Neural cell (in vitro differentiated cells): Measurements from ENCODE around the gene DNAH17. TPM values are rescaled to one million over a fixed set of nuclear protein-coding genes. Genes with fewer than 3 reads are reported as not detected.

Source experiments
- H2AFZ ChIP-seq: fragments of 200-600, 300-800 bp; sonication (generic), shearing (Covaris generic); 2 replicates; pipeline ENCODE4 v1.6.0; 2014; ENCODE audit warnings: low read depth, mild to moderate bottlenecking, antibody characterized with exemption, low read length, moderate library complexity
- H3F3A ChIP-seq: fragments of 200-600 bp; shearing (Covaris generic); 2 replicates; pipeline ENCODE4 v1.6.1; 2016; ENCODE audit warnings: mild to moderate bottlenecking, moderate library complexity, mixed read lengths, antibody characterized with exemption, low read length; ENCODE audit not compliant: insufficient read depth, poor library complexity, severe bottlenecking
- H3K27ac ChIP-seq: fragments of 200-600, 300-800 bp; sonication (generic), shearing (Covaris generic); 2 replicates; pipeline ENCODE4 v1.5.1; 2014; ENCODE audit warnings: mild to moderate bottlenecking, low read length, moderate library complexity
- H3K27me3 ChIP-seq: fragments of 300-800, 200-600 bp; sonication (generic), shearing (Covaris generic); 2 replicates; pipeline ENCODE4 v1.6.0; 2014; ENCODE audit warnings: mild to moderate bottlenecking, low read depth, low read length, moderate library complexity; ENCODE audit not compliant: insufficient read depth
- H3K36me3 ChIP-seq: fragments of 300-800, 200-600 bp; sonication (generic), shearing (Covaris generic); 2 replicates; pipeline ENCODE4 v1.5.1; 2014; ENCODE audit warnings: mild to moderate bottlenecking, antibody characterized with exemption, low read length, moderate library complexity; ENCODE audit not compliant: insufficient read depth
- H3K4me2 ChIP-seq: fragments of 300-800, 200-600 bp; sonication (generic), shearing (Covaris generic); 2 replicates; pipeline ENCODE4 v1.6.0; 2014; ENCODE audit warnings: mild to moderate bottlenecking, low read length
- H3K4me3 ChIP-seq: fragments of 300-800, 200-600 bp; sonication (generic), shearing (Covaris generic); 2 replicates; pipeline ENCODE4 v1.5.1; 2014; ENCODE audit warnings: mild to moderate bottlenecking, low read length, moderate library complexity
- H3K79me2 ChIP-seq: fragments of 200-600 bp; shearing (Covaris generic); replicated peaks from 2 replicates; pipeline ENCODE4 v1.6.0; 2014; ENCODE audit warnings: mild to moderate bottlenecking, low read length, moderate library complexity; ENCODE audit not compliant: insufficient read depth
- H3K9ac ChIP-seq: fragments of 300-800, 200-600 bp; sonication (generic), shearing (Covaris generic); 2 replicates; pipeline ENCODE4 v1.6.1; 2016; ENCODE audit warnings: mild to moderate bottlenecking, low read length, mixed read lengths
- H3K9me2 ChIP-seq: fragments of 200-600 bp; shearing (Covaris generic); 2 replicates; pipeline ENCODE4 v1.6.1; 2016; ENCODE audit warnings: mild to moderate bottlenecking, low read length, mixed read lengths; ENCODE audit not compliant: insufficient read depth
- H3K9me3 ChIP-seq: fragments of 200-600, 300-800 bp; sonication (generic), shearing (Covaris generic); 2 replicates; pipeline ENCODE4 v1.6.1; 2016; ENCODE audit warnings: mild to moderate bottlenecking, mixed run types, low read length, moderate library complexity, mixed read lengths
- H4K20me1 ChIP-seq: fragments of 200-600 bp; shearing (Covaris generic); 2 replicates; pipeline ENCODE4 v1.6.1; 2016; ENCODE audit warnings: mild to moderate bottlenecking, mixed run types; ENCODE audit not compliant: insufficient read depth
- EP300 ChIP-seq: fragments of 450-650 bp; conservative IDR thresholded peaks from 2 replicates; pipeline ENCODE4 v1.6.1; 2014; ENCODE audit warnings: antibody characterized with exemption, mild to moderate bottlenecking, moderate library complexity; ENCODE audit not compliant: poor library complexity, severe bottlenecking
- EZH2 ChIP-seq: fragments of 200-600, 300-800 bp; shearing (Covaris generic), sonication (generic); IDR thresholded peaks from 2 replicates; pipeline ENCODE4 v1.6.1; 2014; ENCODE audit warnings: antibody characterized with exemption, low read length, borderline replicate concordance, mild to moderate bottlenecking; ENCODE audit not compliant: insufficient read depth, poor library complexity, severe bottlenecking
- MXI1 ChIP-seq: fragments of 450-650 bp; conservative IDR thresholded peaks from 2 replicates; pipeline ENCODE4 v1.6.1; 2014; ENCODE audit warnings: antibody characterized with exemption, mild to moderate bottlenecking; ENCODE audit not compliant: poor library complexity, severe bottlenecking
- POLR2AphosphoS5 ChIP-seq: IDR thresholded peaks from 2 replicates; pipeline ENCODE4 v1.6.1; 2012
- RAD21 ChIP-seq: fragments of 450-650 bp; conservative IDR thresholded peaks from 2 replicates; pipeline ENCODE4 v1.6.1; 2014; ENCODE audit warnings: antibody characterized with exemption, mild to moderate bottlenecking, moderate library complexity
- SMC3 ChIP-seq: fragments of 450-650 bp; conservative IDR thresholded peaks from 2 replicates; pipeline ENCODE4 v1.6.1; 2014; ENCODE audit warnings: antibody characterized with exemption, mild to moderate bottlenecking, moderate library complexity; ENCODE audit not compliant: poor library complexity
- TAF1 ChIP-seq: IDR thresholded peaks from 2 replicates; pipeline ENCODE4 v1.6.1; 2012; ENCODE audit warnings: low read depth
- polyA plus RNA-seq: library from polyadenylated mRNA; depleted of rRNA; stranded (reverse); fragments of >200 nt; gene quantifications from 2 replicates; pipeline ENCODE4 v1.2.3, GENCODE V29; 2014
- TF ChIP-seq, protein P1 (sequence below): fragments of 450-650 bp; IDR thresholded peaks from 2 replicates; pipeline ENCODE4 v1.5.1; 2014; ENCODE audit warnings: antibody characterized with exemption, mild to moderate bottlenecking, moderate library complexity; ENCODE audit not compliant: poor library complexity, severe bottlenecking
- TF ChIP-seq, protein P2 (sequence below): IDR thresholded peaks from 2 replicates; pipeline ENCODE4 v1.6.1; 2012; ENCODE audit warnings: borderline replicate concordance

The DNAH17 gene
- polyA plus RNA-seq, 1 donor from 2014 or later: not detected

DNA sequence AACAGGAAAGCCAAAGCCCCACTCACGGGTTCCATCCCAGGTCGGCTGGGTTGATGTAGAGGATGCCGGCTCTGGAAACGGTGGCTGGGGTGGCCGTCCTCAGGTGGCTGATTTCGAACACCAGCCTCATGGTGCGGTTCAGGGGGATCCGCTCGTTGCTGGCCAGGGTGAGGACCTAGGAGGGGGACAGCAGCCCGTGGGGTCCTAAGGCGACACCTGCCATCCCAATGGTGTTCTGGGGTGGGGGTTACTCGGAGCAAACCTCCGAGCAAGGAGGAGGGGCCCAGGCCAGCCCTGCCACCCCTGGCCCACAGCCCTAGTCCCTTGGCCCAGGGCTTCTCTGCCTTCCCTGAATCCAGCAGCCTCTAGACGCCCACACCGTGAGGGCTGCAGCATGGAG lies 86.5 kb downstream of the DNAH17 start:
- Histone ChIP-seq H3K79me2 (no peaks in the 10 kb centered on the region), H4K20me1 (no peaks in the 10 kb centered on the region), H3K4me2 (no peak overlapping the region), H3K4me3 (no peak overlapping the region), H3K9me2 (no peaks in the 10 kb centered on the region), H3K27ac (no peak overlapping the region), H3F3A (no peaks in the 10 kb centered on the region), H2AFZ (no peak overlapping the region), H3K36me3 (no peaks in the 10 kb centered on the region), H3K9me3 (no peaks in the 10 kb centered on the region), H3K27me3 (no peaks in the 10 kb centered on the region), H3K9ac (no peak overlapping the region)
- no peak for TF ChIP-seq POLR2AphosphoS5
- TF ChIP-seq MXI1: no peak
- TF ChIP-seq, protein P1, sequence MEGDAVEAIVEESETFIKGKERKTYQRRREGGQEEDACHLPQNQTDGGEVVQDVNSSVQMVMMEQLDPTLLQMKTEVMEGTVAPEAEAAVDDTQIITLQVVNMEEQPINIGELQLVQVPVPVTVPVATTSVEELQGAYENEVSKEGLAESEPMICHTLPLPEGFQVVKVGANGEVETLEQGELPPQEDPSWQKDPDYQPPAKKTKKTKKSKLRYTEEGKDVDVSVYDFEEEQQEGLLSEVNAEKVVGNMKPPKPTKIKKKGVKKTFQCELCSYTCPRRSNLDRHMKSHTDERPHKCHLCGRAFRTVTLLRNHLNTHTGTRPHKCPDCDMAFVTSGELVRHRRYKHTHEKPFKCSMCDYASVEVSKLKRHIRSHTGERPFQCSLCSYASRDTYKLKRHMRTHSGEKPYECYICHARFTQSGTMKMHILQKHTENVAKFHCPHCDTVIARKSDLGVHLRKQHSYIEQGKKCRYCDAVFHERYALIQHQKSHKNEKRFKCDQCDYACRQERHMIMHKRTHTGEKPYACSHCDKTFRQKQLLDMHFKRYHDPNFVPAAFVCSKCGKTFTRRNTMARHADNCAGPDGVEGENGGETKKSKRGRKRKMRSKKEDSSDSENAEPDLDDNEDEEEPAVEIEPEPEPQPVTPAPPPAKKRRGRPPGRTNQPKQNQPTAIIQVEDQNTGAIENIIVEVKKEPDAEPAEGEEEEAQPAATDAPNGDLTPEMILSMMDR: no peak
- TF ChIP-seq, protein P2, sequence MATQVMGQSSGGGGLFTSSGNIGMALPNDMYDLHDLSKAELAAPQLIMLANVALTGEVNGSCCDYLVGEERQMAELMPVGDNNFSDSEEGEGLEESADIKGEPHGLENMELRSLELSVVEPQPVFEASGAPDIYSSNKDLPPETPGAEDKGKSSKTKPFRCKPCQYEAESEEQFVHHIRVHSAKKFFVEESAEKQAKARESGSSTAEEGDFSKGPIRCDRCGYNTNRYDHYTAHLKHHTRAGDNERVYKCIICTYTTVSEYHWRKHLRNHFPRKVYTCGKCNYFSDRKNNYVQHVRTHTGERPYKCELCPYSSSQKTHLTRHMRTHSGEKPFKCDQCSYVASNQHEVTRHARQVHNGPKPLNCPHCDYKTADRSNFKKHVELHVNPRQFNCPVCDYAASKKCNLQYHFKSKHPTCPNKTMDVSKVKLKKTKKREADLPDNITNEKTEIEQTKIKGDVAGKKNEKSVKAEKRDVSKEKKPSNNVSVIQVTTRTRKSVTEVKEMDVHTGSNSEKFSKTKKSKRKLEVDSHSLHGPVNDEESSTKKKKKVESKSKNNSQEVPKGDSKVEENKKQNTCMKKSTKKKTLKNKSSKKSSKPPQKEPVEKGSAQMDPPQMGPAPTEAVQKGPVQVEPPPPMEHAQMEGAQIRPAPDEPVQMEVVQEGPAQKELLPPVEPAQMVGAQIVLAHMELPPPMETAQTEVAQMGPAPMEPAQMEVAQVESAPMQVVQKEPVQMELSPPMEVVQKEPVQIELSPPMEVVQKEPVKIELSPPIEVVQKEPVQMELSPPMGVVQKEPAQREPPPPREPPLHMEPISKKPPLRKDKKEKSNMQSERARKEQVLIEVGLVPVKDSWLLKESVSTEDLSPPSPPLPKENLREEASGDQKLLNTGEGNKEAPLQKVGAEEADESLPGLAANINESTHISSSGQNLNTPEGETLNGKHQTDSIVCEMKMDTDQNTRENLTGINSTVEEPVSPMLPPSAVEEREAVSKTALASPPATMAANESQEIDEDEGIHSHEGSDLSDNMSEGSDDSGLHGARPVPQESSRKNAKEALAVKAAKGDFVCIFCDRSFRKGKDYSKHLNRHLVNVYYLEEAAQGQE: no peak
- no peak for TF ChIP-seq EP300
- TF ChIP-seq RAD21: no peak
- no peak for TF ChIP-seq TAF1
- no peak for TF ChIP-seq SMC3
- no peak for TF ChIP-seq EZH2

DNA sequence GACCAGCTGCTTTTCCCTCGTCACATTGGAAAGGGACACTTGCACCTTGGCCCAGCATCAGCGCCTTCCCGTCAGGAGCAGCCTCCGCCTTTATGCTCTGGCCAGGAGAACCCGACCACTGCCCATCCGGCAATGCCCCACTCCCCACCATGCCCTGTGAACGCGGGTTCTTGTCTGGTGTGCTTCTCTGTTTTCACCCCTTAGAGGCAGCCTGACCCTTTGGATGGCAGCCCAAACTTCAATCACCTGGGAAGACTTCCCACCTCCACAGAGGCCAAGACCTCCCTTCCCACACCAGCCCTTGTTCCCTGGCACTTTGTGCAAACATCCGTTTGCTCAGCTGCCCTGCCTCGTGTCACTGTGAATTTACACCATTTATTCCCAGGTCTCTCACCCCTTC lies 87.0 kb downstream of the DNAH17 start:
- H3K4me3 ChIP-seq: no peak overlapping the region
- H3K9me3 ChIP-seq: no peaks in the 10 kb centered on the region
- H4K20me1 ChIP-seq: no peaks in the 10 kb centered on the region
- H3K79me2 ChIP-seq: no peaks in the 10 kb centered on the region
- no peaks in the 10 kb centered on the region for H3K36me3 ChIP-seq
- H2AFZ ChIP-seq: no peak overlapping the region
- H3K4me2 ChIP-seq: no peak overlapping the region
- H3K9me2 ChIP-seq: no peaks in the 10 kb centered on the region
- no peak overlapping the region for H3K9ac ChIP-seq
- no peaks in the 10 kb centered on the region for H3K27me3 ChIP-seq
- TF ChIP-seq SMC3 (no peak), POLR2AphosphoS5 (no peak), MXI1 (no peak), TAF1 (no peak), RAD21 (no peak), EP300 (no peak), EZH2 (no peak)
- TF ChIP-seq, protein P1: no peak
- TF ChIP-seq, protein P2: no peak
- H3K27ac ChIP-seq: no peak overlapping the region
- no peaks in the 10 kb centered on the region for H3F3A ChIP-seq
